ENCODE results near the gene TCEANC2. TPM values are rescaled to one million over a fixed set of nuclear protein-coding genes. Genes with fewer than 3 reads are reported as not detected.

TCEANC2 gene
- total RNA-seq, 1 experiment from 2014 or later: 5.3 TPM

DNA sequence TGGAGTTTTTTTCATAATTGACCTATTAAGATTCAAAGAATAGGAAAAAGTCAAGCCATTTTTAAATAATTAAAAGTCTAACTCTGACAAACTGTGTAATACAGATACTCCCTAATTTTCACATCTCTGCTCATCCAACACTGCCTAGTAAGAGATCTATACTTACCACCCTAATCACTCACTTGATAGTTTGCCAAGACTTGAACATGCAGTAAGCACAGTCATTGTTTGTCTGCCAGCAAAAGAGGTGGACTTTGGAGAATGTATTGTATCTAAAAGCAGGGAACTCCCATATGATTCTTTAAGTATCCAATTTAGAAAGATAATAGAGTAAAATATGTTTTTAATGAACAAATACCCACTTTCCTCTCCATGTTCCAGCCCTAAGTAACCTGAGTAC is 15.9 kb upstream of the TCEANC2 start:
- Histone ChIP-seq H4K8ac (replicated peaks; ENCODE audit: insufficient read length, low read depth, low read length) (no peak overlapping the region), H2BK12ac (ENCODE audit: insufficient read length, low read depth, low read length) (no peak overlapping the region), H3K18ac (ENCODE audit: insufficient read length, low read depth, low read length) (no peak overlapping the region), H2AFZ (ENCODE audit: low read length) (no peak overlapping the region), H3K4me2 (ENCODE audit: insufficient read depth, insufficient read length, low read length) (no peak overlapping the region), H3K79me2 (ENCODE audit: insufficient read depth, low read length) (no peaks in the 10 kb centered on the region), H3K4ac (ENCODE audit: low read depth, low read length) (no peak overlapping the region), H2AK5ac (ENCODE audit: insufficient read length, low read length) (no peak overlapping the region), H3K9me3 (ENCODE audit: control insufficient read depth, low read depth, low read length) (no peaks in the 10 kb centered on the region), H2BK15ac (ENCODE audit: low read depth, low read length) (no peak overlapping the region), H3K23ac (ENCODE audit: insufficient read length, low read depth, low read length) (no peak overlapping the region), H3K23me2 (ENCODE audit: insufficient read length, low read depth, low read length, poor library complexity, severe bottlenecking) (no peaks in the 10 kb centered on the region), H4K5ac (ENCODE audit: insufficient read length, low read depth, low read length) (no peak overlapping the region), H2BK20ac (ENCODE audit: low read depth, low read length, poor library complexity, severe bottlenecking) (no peak overlapping the region), H4K91ac (ENCODE audit: insufficient read length, low read depth, low read length) (no peak overlapping the region), H3K27ac (ENCODE audit: insufficient read length, low read depth, low read length) (no peak overlapping the region), H3K4me1 (ENCODE audit: insufficient read depth, low read length) (no peaks in the 10 kb centered on the region), H3K79me1 (ENCODE audit: insufficient read depth, low read depth, low read length, poor library complexity, severe bottlenecking) (no peaks in the 10 kb centered on the region), H3K9ac (ENCODE audit: extremely low read depth, insufficient read length, low read length) (no peak overlapping the region), H2BK5ac (ENCODE audit: insufficient read length, low read length) (no peak overlapping the region), H3K27me3 (ENCODE audit: insufficient read depth, low read length) (no peaks in the 10 kb centered on the region), H2BK120ac (ENCODE audit: low read depth, low read length, poor library complexity, severe bottlenecking) (no peak overlapping the region), H3T11ph (ENCODE audit: low read length) (no peak overlapping the region), H3K56ac (ENCODE audit: insufficient read length, low read depth, low read length) (no peak overlapping the region), H3K14ac (ENCODE audit: insufficient read depth, low read length) (no peak overlapping the region), H4K20me1 (ENCODE audit: control insufficient read depth, insufficient read depth, insufficient read length) (no peaks in the 10 kb centered on the region)
- TF ChIP-seq CTCF (conservative IDR thresholded peaks at IDR 0.05): no peak
- no peaks in the 10 kb centered on the region for H3K27me3 Mint-ChIP-seq (ENCODE audit: low read depth)
- no peak overlapping the region for H3K4me3 Mint-ChIP-seq
- no peak for DNase-seq
- H3K27ac Mint-ChIP-seq: no peak overlapping the region
- no peaks in the 10 kb centered on the region for H3K4me1 Mint-ChIP-seq
- H3K9me3 Mint-ChIP-seq: no peaks in the 10 kb centered on the region
- H3K36me3 Mint-ChIP-seq (ENCODE audit: insufficient read depth in 1 of 3, low read depth in 3 of 3): peaks cover 15 to 62% (median 53%) of the 10 kb centered on the region in 3 experiments; a peak in 5 of 7 replicates
